NB4 (cell line): Measurements from ENCODE around the gene KCNA3.

Experiments used
- DNase-seq: peaks from one replicate; pipeline ENCODE4 v3.0.0; 2010; ENCODE audit warnings: low read depth
- H3K4me3 ChIP-seq: one replicate; pipeline ENCODE4 v1.5.1; 2011; ENCODE audit warnings: mild to moderate bottlenecking, low read depth, low read length, moderate library complexity
- CTCF ChIP-seq: IDR thresholded peaks from one replicate; pipeline ENCODE4 v1.5.1; 2012; ENCODE audit warnings: low read depth, low read length
- MYC ChIP-seq: IDR thresholded peaks from 2 replicates; pipeline ENCODE4 v1.6.1; 2011; ENCODE audit warnings: low read depth, low read length
- POLR2A ChIP-seq: IDR thresholded peaks from 2 replicates; pipeline ENCODE4 v1.6.1; 2011; ENCODE audit warnings: mild to moderate bottlenecking; ENCODE audit not compliant: insufficient read length; ENCODE audit errors: extremely low read depth
- TF ChIP-seq, protein P1 (sequence below): IDR thresholded peaks from 2 replicates; pipeline ENCODE4 v1.6.1; 2011; ENCODE audit warnings: low read depth, low read length

Gene KCNA3

GRCh38 chr1:110688514-110688913, 13.8 kb upstream of the KCNA3 start:
- TF ChIP-seq MYC = no peak
- no peak for TF ChIP-seq POLR2A
- TF ChIP-seq CTCF = no peak
- TF ChIP-seq, protein P1, sequence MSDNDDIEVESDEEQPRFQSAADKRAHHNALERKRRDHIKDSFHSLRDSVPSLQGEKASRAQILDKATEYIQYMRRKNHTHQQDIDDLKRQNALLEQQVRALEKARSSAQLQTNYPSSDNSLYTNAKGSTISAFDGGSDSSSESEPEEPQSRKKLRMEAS = no peak
- no peak overlapping the region for H3K4me3 ChIP-seq
- no peak for DNase-seq

DNA sequence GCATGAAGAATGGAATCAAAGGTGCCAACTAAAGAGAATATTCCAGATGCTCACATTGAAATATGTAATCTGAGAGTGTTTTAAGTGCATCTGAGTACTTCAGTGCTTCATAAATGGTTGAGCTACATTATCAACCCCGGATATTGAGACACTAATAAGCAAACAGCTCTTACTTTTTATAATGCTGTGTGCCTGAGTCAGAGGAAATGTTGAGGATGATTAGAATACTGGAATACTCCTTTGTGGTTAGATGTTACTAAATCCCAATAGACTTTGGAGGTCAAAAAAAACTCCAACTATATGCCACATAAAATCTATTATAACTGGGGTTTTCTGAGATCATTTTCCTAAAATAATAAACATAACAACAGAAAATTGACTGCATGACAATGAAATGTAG, 12.5 kb upstream of the KCNA3 start:
- TF ChIP-seq MYC = no peak
- H3K4me3 ChIP-seq = no peak overlapping the region
- DNase-seq = no peak

DNA sequence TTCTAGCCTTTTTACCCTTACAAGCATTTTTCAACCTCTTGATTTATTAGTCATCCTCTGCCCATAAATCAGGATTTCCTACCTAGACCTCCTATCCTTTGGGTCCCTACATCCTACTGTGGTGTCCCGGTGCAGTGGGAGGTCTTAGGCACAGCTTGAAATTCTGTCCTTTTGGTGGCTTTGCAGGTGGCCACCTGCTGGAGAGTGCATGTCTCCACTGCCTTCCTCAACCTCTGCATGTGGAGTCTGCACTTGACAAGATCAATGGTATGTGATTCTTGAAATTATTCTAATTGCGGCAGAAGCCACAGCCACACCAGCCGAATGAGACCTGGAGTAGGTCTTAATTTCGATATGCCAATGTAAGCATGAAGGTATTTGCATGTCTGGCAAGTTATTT, 11.4 kb upstream of the KCNA3 start:
- no peak overlapping the region for H3K4me3 ChIP-seq
- no peak for DNase-seq
- TF ChIP-seq POLR2A = no peak

DNA sequence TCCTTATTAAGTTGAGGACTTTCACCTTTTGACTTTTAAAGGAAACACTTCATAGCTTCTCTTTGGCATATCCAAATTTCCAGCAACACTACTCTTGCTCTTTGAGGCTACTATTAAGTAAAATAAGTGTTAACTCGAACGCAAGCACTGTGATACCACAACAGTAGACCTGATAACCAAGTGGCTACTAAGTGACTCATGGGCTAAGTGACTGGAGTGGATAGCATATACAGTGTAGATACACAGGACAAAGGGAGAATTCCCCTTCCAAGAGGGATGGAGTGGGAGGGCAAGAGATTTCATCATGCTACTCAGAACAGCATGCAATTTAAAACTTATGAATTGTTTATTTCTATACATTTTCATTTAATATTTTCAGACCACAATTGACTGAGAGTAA, 9.8 kb upstream of the KCNA3 start:
- no peak for DNase-seq
- no peak overlapping the region for H3K4me3 ChIP-seq
- TF ChIP-seq CTCF (no peak), POLR2A (no peak), MYC (no peak)
- TF ChIP-seq, protein P1 = no peak

DNA sequence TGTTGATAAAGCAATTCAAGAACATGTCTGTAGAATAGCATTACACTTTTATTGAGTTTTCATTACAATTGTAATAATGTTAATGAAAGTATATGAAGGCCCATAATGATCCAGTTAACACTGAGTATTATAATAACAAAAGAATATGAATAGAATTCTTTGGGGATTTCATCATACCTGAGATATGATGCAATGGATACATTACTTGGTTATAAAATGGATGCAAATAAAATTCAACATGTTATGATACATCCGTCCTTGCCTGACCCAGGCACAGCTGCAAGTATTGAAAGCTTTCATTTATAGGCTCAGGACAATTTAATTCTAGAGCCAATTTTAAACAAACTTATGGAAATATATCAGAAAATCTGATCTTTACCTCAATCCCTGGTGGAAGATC, 8.2 kb upstream of the KCNA3 start:
- no peak for DNase-seq
- TF ChIP-seq POLR2A (no peak), CTCF (no peak)
- TF ChIP-seq, protein P1 = no peak
- H3K4me3 ChIP-seq = no peak overlapping the region

DNA sequence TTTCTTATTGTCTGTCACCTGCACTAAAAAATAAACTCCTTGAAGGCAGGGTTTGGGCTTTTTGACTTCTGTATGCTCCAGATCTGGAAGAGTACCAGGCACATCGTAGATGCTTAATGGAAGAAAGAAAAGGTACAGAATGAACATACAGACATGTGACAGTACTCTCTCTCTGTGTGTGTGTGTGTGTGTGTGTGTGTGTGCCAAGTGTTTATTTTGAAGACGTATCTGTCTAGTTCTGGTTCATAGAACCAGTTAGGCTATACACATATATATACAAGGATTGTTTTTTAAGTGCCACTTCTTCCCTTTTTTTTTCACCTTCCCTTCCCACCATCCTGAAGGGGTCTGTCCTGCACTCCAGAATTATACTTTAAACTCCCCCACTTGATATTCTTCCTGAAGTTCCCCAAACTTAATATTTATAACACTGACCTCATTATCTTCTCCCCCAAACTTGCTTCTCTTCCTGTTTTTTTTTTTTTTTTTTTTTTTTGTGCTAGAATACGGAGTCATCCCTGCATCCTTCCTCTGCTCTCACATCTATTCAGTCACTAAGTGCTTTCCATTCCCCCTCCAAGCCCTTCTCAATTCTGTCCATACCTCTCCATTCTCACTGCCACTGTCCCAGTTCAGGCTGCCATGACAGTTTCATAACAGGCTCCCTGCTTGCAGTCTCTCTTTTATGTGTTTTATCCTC, 5.4 kb upstream of the KCNA3 start:
- no peak for DNase-seq
- TF ChIP-seq MYC (no peak), POLR2A (no peak), CTCF (no peak)
- TF ChIP-seq, protein P1 = no peak
- H3K4me3 ChIP-seq = no peak overlapping the region

DNA sequence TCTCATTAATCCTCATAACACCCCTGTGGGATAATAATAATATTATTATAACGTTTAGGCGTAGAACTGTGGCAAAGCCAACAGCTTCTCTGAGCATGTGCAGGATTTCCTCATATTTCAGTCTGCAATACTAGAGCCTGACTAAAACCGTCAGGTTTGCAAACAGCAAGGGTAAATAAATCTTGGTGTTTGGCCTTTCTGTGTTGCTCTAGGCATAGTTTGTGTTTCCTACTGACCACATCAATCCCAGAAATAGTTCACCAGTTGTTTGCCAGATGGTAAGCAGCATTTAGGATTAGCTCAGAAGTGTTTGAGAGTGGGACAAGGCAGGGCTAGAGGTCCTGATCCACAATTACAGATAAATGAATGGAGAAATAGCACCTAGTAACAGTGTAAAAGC, 2.8 kb upstream of the KCNA3 start:
- no peak for TF ChIP-seq MYC
- TF ChIP-seq POLR2A = no peak
- TF ChIP-seq, protein P1 = no peak
- TF ChIP-seq CTCF = no peak
- DNase-seq = no peak
- no peak overlapping the region for H3K4me3 ChIP-seq
